Neuronal stem cell (in vitro differentiated cells): ENCODE measurements around the gene TMEM129.
A peak's percentile ranks its signal among the peaks of the same experiment; 100 is the strongest.

ENCODE experiments used
- DNase-seq: peaks from one replicate; pipeline ENCODE4 v3.0.0-alpha.2; 2013; ENCODE audit warnings: low spot score
- H2AFZ ChIP-seq: one replicate; pipeline ENCODE4 v1.6.1; 2013; ENCODE audit warnings: mild to moderate bottlenecking, low read length, inconsistent platforms
- H2AK5ac ChIP-seq: 2 replicates; pipeline ENCODE4 v1.6.1; 2013; ENCODE audit warnings: low read depth, mild to moderate bottlenecking, inconsistent platforms, low read length, moderate library complexity, mixed read lengths
- H2BK120ac ChIP-seq: 2 replicates; pipeline ENCODE4 v1.6.1; 2013; ENCODE audit warnings: low read depth, mild to moderate bottlenecking, inconsistent platforms, low read length, moderate library complexity, mixed read lengths
- H2BK12ac ChIP-seq: one replicate; pipeline ENCODE4 v1.6.1; 2013; ENCODE audit warnings: low read length, inconsistent platforms
- H2BK15ac ChIP-seq: 2 replicates; pipeline ENCODE4 v1.6.1; 2013; ENCODE audit warnings: mild to moderate bottlenecking, low read length, inconsistent platforms, mixed read lengths
- H2BK5ac ChIP-seq: one replicate; pipeline ENCODE4 v1.6.1; 2013; ENCODE audit warnings: inconsistent platforms, mild to moderate bottlenecking, low read length, moderate library complexity
- H3K14ac ChIP-seq: one replicate; pipeline ENCODE4 v1.6.1; 2013; ENCODE audit warnings: low read length, inconsistent platforms
- H3K18ac ChIP-seq: 2 replicates; pipeline ENCODE4 v1.6.1; 2013; ENCODE audit warnings: low read length, inconsistent platforms
- H3K23ac ChIP-seq: 2 replicates; pipeline ENCODE4 v1.6.1; 2013; ENCODE audit warnings: low read depth, mild to moderate bottlenecking, mixed read lengths, low read length, inconsistent platforms; ENCODE audit not compliant: poor library complexity
- H3K27ac ChIP-seq: replicated peaks from 3 replicates; pipeline ENCODE4 v1.5.1; 2013; ENCODE audit warnings: low read length, inconsistent platforms
- H3K27me3 ChIP-seq, 3 experiments: 2 replicates each; pipeline ENCODE4 v1.6.1; 2013; ENCODE audit warnings: low read length in 3 of 3, mild to moderate bottlenecking in 2 of 3, inconsistent platforms in 1 of 3, low read depth in 1 of 3, mixed read lengths in 1 of 3, moderate library complexity in 1 of 3; ENCODE audit not compliant: control insufficient read depth in 3 of 3, insufficient read depth in 3 of 3
- H3K36me3 ChIP-seq, 2 donors: replicated peaks in 1 of 2; 2 replicates each; pipeline ENCODE4 v1.6.1; 2013; ENCODE audit warnings: low read length in 2 of 2; ENCODE audit not compliant: control insufficient read depth in 2 of 2, insufficient read depth in 2 of 2
- H3K4ac ChIP-seq: 2 replicates; pipeline ENCODE4 v1.6.1; 2013; ENCODE audit warnings: inconsistent platforms, mild to moderate bottlenecking, low read length, moderate library complexity
- H3K4me1 ChIP-seq, 2 donors: 1 replicate in 1 of 2; 2 replicates in 1 of 2; pipeline ENCODE4 v1.6.1; 2013; ENCODE audit warnings: low read length in 2 of 2, low read depth in 1 of 2; ENCODE audit not compliant: control insufficient read depth in 2 of 2, insufficient read depth in 1 of 2
- H3K4me2 ChIP-seq: one replicate; pipeline ENCODE4 v1.6.1; 2013; ENCODE audit warnings: mild to moderate bottlenecking, low read length, inconsistent platforms; ENCODE audit not compliant: insufficient read depth, poor library complexity, severe bottlenecking
- H3K4me3 ChIP-seq, 2 donors: 2 replicates each; pipeline ENCODE4 v1.5.1; 2013; ENCODE audit warnings: low read length in 2 of 2, mild to moderate bottlenecking in 2 of 2, inconsistent platforms in 1 of 2, moderate library complexity in 1 of 2
- H3K79me1 ChIP-seq: one replicate; pipeline ENCODE4 v1.6.1; 2013; ENCODE audit warnings: low read depth, mild to moderate bottlenecking, inconsistent platforms, low read length, moderate library complexity
- H3K9ac ChIP-seq: one replicate; pipeline ENCODE4 v1.6.1; 2013; ENCODE audit warnings: mild to moderate bottlenecking, low read depth, low read length, inconsistent platforms; ENCODE audit not compliant: poor library complexity
- H3K9me3 ChIP-seq, 2 donors: replicated peaks in 1 of 2; 2 replicates each; pipeline versions ENCODE3 to v1.6.1; 2013; ENCODE audit warnings: low read length in 2 of 2, mild to moderate bottlenecking in 2 of 2, inconsistent platforms in 1 of 2, low read depth in 1 of 2, mixed read lengths in 1 of 2, moderate library complexity in 1 of 2; ENCODE audit not compliant: control insufficient read depth in 2 of 2, insufficient read depth in 1 of 2
- H4K8ac ChIP-seq: one replicate; pipeline ENCODE4 v1.6.1; 2013; ENCODE audit warnings: low read depth, mild to moderate bottlenecking, inconsistent platforms, low read length, moderate library complexity
- H4K91ac ChIP-seq: one replicate; pipeline ENCODE4 v1.6.1; 2013; ENCODE audit warnings: low read length, low read depth, mild to moderate bottlenecking, inconsistent platforms; ENCODE audit not compliant: poor library complexity
- WGBS, 2 donors: extraction: QIAGEN DNeasy Blood & Tissue Kit; methylation state at CpG; one replicate each; pipeline ENCODE4 v1.1.7; 2013; ENCODE audit warnings: missing lambda C conversion rate in 2 of 2, mixed read lengths in 1 of 2; ENCODE audit not compliant: insufficient read length in 2 of 2, insufficient replicate concordance in 1 of 2; ENCODE audit errors: extremely low coverage in 2 of 2; 5-methylcytosine and 5-hydroxymethylcytosine counted together

The TMEM129 gene

DNA sequence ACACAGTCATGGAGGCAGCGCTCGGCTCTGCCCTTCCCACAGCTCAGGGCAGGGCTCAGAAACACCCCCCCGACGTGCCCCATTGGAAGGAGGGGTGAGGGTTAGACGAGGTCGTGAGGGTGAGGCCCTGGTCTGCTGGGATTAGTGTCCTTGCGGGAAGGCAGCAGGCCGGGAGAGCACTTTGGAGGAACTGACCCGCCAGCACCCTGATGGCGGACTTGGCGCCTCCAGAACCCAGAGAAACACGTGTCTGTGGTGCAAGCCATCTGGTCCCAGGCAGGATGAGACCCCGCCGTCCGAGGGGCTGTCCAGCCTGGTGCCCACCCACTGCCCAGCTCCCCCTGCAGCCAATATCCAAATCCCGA lies 26.5 kb upstream of the TMEM129 start:
- H3K79me1 ChIP-seq, result no peaks in the 10 kb centered on the region
- no peak for DNase-seq
- H2AK5ac ChIP-seq, result peak overlapping the region; percentile 98
- H3K9ac ChIP-seq, result no peak overlapping the region
- H2BK15ac ChIP-seq, result peak overlapping the region; percentile 87
- H2BK5ac ChIP-seq, result no peak overlapping the region
- peak overlapping the region; percentile 55 for H3K23ac ChIP-seq
- no peak overlapping the region for H2AFZ ChIP-seq
- no peak overlapping the region for H3K14ac ChIP-seq
- no peak overlapping the region for H3K27ac ChIP-seq
- WGBS, 2 donors, result no CpG with 5 or more reads among the region's 16 CpGs
- H2BK120ac ChIP-seq, result no peak overlapping the region
- H4K91ac ChIP-seq, result no peak overlapping the region
- H3K4me3 ChIP-seq, result no peak overlapping the region
- no peak overlapping the region for H3K4ac ChIP-seq
- peak overlapping the region; percentile 72 for H3K18ac ChIP-seq
- H3K4me2 ChIP-seq, result no peak overlapping the region
- H3K36me3 ChIP-seq, result peaks cover 17 to 26% of the 10 kb centered on the region in 2 donors
- H3K27me3 ChIP-seq, result peaks cover 0 to 3% (median 0%) of the 10 kb centered on the region in 3 experiments
- no peaks in the 10 kb centered on the region for H3K9me3 ChIP-seq
- peak overlapping the region; percentile 63 for H2BK12ac ChIP-seq
- H3K4me1 ChIP-seq, result peaks cover 4 to 5% of the 10 kb centered on the region in 2 donors
- H4K8ac ChIP-seq, result no peak overlapping the region

DNA sequence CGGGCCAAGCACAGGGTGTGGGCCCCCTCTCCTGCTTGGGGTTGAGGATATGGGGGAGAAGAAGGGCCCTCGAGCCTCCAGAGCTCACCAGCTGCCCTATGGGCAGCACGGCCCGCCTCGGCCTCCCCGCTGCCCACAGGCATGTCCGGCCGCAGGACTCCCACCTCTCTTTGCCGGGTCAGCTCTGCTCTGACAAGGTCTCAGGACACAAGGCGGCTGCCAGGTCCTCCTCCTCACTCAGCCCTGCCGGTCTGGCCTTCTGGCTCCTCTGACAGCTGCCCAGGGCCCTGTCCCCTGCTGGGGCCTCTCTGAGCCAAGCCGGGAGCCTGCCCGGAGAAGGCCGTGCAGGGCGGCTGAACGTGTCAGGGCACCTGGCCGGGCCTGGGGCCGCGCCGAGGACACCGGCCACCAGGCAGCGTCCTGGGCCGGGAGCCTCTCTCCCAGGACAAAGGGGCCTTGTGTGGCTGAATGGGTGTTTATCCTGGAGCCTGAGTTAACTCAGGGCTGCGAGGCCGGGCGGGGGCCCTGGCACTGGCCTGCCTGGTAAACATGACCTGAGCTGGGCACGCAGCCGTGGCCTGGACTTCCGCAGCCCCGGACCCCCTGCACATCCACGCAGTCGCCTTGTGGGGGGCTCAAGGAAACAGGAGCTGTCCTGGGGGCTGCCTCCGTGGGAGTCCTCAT lies 25.9 kb upstream of the TMEM129 start:
- Histone ChIP-seq H3K36me3 (peaks cover 19 to 31% of the 10 kb centered on the region in 2 donors), H2AFZ (no peak overlapping the region), H3K9me3 (no peaks in the 10 kb centered on the region), H3K4ac (no peak overlapping the region), H3K4me2 (no peak overlapping the region), H2BK120ac (no peak overlapping the region), H2BK12ac (peak overlapping the region; percentile 63), H4K91ac (no peak overlapping the region), H3K23ac (no peak overlapping the region), H4K8ac (no peak overlapping the region), H3K18ac (peak overlapping the region; percentile 83), H2AK5ac (peak overlapping the region; percentile 98), H3K79me1 (peaks cover 3% of the 10 kb centered on the region), H2BK5ac (no peak overlapping the region), H3K4me1 (peaks cover 2 to 4% of the 10 kb centered on the region in 2 donors), H3K27ac (no peak overlapping the region), H2BK15ac (peak overlapping the region; percentile 4), H3K27me3 (peaks cover 0 to 3% (median 0%) of the 10 kb centered on the region in 3 experiments), H3K14ac (no peak overlapping the region), H3K4me3 (no peak overlapping the region), H3K9ac (no peak overlapping the region)
- no peak for DNase-seq
- WGBS, 2 donors, result no CpG with 5 or more reads among the region's 33 CpGs

DNA sequence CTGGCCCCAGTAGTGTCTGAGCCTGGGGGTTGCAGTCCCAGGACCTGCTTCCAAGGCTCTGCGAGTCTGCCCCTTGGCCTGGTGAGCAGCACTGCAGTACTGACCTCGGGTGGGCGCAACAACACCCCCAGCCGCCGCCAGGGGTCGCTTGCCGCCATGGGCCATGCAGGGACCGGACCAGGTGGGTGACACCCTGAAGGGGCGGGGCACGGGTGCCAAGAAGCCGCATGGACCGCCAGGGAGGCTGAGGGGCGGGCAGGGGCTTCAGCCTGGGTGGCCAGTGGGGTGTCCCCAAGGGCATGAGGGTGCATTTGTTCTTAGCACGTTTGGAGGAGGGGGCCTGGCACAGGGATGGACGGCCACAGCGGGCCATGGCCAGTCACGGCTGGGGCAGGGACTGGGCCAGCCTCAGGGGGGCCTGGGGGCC lies 25.2 kb upstream of the TMEM129 start:
- H3K79me1 ChIP-seq, result peaks cover 3% of the 10 kb centered on the region
- H3K18ac ChIP-seq, result peak overlapping the region; percentile 35
- H4K8ac ChIP-seq, result no peak overlapping the region
- H3K4me3 ChIP-seq, result no peak overlapping the region
- peaks cover 2 to 4% of the 10 kb centered on the region in 2 donors for H3K4me1 ChIP-seq
- peaks cover 27 to 38% of the 10 kb centered on the region in 2 donors for H3K36me3 ChIP-seq
- no peak overlapping the region for H4K91ac ChIP-seq
- peak; percentile 78 for DNase-seq
- H2AK5ac ChIP-seq, result peak overlapping the region; percentile 98
- no peak overlapping the region for H3K14ac ChIP-seq
- H3K9me3 ChIP-seq, result no peaks in the 10 kb centered on the region
- no peak overlapping the region for H3K23ac ChIP-seq
- H3K4ac ChIP-seq, result no peak overlapping the region
- no peak overlapping the region for H3K9ac ChIP-seq
- no peak overlapping the region for H2BK5ac ChIP-seq
- WGBS, 2 donors, result no CpG with 5 or more reads among the region's 17 CpGs
- peak overlapping the region; percentile 4 for H2BK15ac ChIP-seq
- no peak overlapping the region for H2BK120ac ChIP-seq
- no peak overlapping the region for H3K27ac ChIP-seq
- no peaks in the 10 kb centered on the region for H3K27me3 ChIP-seq
- no peak overlapping the region for H2BK12ac ChIP-seq
- no peak overlapping the region for H2AFZ ChIP-seq
- H3K4me2 ChIP-seq, result no peak overlapping the region

DNA sequence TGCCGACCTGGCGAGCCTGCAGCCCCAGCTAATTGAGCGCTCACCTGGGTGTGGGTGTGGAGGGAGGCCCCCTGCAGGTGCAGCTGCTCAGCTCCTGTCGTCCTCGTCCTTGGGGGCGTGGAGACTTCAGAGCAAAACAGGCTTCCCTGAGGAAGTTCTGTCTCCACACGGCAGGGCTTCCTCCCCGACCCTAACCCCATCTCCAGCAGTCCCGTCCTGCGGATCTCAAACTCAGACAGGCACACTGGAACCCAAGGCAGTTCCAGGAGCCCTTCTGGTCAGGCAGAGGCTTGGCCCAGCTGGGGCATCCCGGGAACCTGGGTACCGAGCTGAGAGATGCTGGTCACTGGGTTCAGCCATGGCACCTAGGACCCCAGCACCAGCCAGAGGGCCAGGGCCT lies 24.6 kb upstream of the TMEM129 start:
- no CpG with 5 or more reads among the region's 12 CpGs for WGBS, 2 donors
- H3K4me1 ChIP-seq, result peaks cover 2 to 4% of the 10 kb centered on the region in 2 donors
- H3K14ac ChIP-seq, result no peak overlapping the region

More for the DNA sequence above, 24.6 kb upstream of the TMEM129 start:
- no peak overlapping the region for H3K27ac ChIP-seq
- H3K36me3 ChIP-seq, result peaks cover 33 to 44% of the 10 kb centered on the region in 2 donors
- peak overlapping the region; percentile 71 for H2AK5ac ChIP-seq
- no peaks in the 10 kb centered on the region for H3K27me3 ChIP-seq
- no peak overlapping the region for H3K9ac ChIP-seq
- H3K9me3 ChIP-seq, result no peaks in the 10 kb centered on the region
- H3K4me2 ChIP-seq, result no peak overlapping the region
- no peak overlapping the region for H2BK120ac ChIP-seq
- no peak overlapping the region for H2BK15ac ChIP-seq
- H2BK12ac ChIP-seq, result no peak overlapping the region
- no peak overlapping the region for H3K23ac ChIP-seq
- no peak overlapping the region for H2BK5ac ChIP-seq
- H2AFZ ChIP-seq, result no peak overlapping the region
- no peak overlapping the region for H3K4me3 ChIP-seq
- no peak overlapping the region for H4K91ac ChIP-seq
- H3K79me1 ChIP-seq, result peaks cover 5% of the 10 kb centered on the region
- H4K8ac ChIP-seq, result no peak overlapping the region
- H3K4ac ChIP-seq, result no peak overlapping the region
- peak overlapping the region; percentile 35 for H3K18ac ChIP-seq
- DNase-seq, result no peak
